SH-SY5Y (cell line): ENCODE measurements around the gene BOD1L2.

Source experiments
- GATA2 ChIP-seq: IDR thresholded peaks from 2 replicates; pipeline ENCODE4 v1.6.1; 2011; ENCODE audit warnings: mild to moderate bottlenecking, low read depth, low read length
- GATA3 ChIP-seq: IDR thresholded peaks from 2 replicates; pipeline ENCODE4 v1.6.1; 2011; ENCODE audit warnings: low read depth, mild to moderate bottlenecking, low read length, moderate library complexity

DNA sequence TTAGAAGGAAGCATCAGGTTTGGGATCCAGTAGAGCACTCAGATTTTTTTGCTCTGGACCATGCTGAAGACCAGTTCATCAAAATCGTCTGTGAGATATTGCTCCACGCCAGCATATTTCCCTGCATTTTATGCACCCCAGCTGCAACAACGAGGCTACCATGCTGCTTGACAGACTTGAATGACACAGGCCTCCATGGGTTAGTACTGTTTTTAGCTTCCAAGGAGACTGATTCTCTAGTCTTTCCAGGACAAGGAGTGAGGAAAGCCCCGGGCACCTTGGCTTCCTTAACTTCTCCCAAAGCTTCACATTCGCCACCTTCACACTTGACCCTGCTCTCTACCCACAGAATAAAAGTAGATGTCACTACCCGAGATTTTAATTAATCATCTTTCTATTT lies 17.5 kb downstream of the BOD1L2 start:
- no peak for TF ChIP-seq GATA2
- no peak for TF ChIP-seq GATA3
